CD4-positive, alpha-beta T cell treated with Interleukin-10 for 1 hour (primary cell): ENCODE measurements around the gene PEX14.

Experiments used
- DNase-seq: peaks from one replicate; pipeline ENCODE4 v3.0.0-alpha.2; 2020

PEX14 gene

DNA sequence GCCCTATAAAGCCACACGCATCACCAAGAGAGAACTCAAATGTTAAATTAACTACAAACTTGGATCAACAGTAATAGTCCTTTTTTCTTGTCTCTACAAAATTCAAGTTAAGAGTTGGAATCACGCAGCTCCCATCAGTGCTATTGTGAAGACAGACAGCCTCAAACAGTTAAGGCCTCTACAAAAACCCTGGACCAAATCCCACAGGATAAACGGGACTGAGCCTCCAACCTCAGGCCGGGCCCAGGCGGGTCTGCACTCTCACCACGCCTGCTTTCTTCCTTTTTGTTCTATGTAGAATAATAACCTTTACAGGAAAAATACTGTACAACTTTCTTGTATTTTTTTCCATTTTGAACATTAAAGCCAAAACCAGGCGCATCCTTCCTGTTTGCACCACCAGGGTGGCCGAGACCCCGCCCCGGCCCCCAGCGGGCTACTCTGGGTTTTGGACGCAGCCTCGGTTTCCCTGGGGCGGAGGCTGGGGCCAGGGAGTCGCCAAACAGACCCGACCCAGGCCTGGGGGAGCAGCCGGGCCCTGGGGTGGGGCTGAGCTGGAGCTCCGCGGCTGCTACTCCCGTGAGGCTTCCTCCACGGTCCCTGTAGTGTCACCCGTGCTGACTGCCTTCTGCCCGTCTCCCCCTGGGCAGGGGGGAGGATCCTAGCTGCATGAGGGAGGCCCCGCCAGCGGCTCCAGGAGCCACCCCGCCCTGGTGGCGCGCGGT is 163.2 kb downstream of the PEX14 start:
- DNase-seq = no peak

DNA sequence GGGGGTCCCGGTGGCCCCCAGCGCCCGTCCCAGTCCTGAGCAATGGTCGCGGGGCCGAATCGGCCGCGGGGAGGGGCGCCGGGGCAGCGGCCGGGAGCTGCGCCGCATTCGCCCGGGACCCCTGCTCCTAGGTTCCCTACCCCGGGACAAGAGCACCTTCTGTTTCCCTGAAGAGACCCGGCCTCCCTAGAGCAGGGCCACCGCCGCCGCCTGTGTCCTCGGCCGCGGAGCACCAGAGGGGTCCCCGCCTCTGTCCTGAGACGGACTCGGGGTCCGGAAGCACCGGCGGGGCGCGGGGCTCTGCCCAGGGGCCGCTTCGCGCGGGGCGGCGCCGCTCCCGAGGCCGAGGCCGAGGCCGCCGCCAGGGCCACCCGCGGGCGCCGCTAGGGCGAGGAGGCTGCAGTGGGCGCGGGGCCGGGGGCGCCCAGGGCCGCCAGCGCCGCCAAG is 163.8 kb downstream of the PEX14 start:
- DNase-seq = no peak

DNA sequence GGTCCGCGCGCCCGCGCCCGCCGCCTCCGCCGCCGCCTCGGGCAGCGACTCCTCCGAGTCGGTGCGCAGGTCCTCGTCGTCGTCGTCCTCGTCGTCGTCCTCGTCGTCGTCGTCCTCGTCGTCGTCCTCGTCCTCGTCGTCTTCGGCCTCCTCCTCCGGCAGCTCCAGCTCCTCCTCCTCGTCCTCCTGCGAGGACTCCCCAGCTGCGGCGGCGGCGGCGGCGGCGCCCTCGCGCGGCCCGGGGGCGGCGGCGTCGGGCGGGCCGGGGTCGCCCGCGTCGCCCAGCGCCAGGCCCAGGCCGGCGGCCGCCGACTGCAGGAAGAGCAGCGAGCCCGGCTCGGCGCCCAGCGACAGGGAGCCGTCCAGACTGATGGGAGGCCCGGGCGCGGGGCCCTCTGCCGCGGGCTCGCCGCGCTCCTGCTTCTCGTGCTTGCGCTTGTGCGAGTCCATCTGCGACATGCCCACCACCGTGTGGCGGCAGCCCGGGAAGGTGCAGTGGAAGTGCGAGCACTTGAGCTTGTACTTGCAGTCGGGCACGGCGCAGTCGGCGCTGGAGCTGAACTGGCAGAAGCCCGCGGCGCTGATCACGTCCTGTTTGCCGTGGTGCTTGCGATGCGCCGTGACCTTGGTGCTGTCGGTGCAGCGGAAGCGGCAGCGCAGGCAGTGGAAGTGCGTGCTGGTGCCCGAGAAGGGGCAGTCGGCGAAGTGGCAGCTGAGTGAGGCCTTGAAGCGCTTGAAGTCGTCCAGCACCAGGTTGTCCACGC is 164.4 kb downstream of the PEX14 start:
- no peak for DNase-seq

DNA sequence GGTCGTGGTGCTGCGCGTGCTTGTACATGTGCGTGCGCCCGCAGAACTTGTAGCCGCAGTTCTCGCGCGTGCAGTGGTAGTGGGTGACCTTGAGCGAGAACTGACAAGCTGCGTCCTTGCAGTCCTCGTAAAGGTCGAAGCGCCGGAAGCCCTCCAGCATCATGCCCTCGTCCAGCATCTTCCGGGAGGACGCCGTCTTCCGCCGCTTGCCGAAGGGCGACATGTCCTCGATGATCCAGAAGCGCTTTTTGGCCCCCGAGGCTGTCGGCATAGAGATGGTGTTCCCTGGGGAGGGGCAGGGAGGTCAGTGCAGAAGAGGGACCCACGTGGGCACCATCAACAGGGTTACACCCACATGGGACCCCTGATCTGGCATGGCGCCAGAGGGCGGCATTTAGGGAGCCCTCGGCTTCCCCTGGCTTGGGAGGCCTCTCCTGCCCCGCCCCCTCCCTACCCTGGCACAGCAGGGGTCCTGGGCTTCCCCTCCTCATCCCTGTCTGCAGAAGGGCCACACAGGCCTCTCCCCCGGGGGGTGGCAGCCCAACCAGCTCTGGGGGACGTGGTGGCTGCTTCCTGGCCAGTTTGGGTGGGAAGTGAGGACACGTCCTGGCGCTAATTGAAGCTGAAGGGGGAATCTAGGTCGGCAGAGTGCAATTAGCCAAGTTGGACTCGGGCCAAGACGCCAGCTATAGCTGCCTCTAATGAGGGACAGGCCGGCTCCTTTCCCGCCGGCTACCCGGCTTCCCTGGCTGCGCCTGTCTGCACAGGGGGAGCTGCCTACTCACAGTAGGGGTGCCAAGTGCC is 165.2 kb downstream of the PEX14 start:
- no peak for DNase-seq

GRCh38 chr1:10640843-10641553 is 166.2 kb downstream of the PEX14 start:
- no peak for DNase-seq

DNA sequence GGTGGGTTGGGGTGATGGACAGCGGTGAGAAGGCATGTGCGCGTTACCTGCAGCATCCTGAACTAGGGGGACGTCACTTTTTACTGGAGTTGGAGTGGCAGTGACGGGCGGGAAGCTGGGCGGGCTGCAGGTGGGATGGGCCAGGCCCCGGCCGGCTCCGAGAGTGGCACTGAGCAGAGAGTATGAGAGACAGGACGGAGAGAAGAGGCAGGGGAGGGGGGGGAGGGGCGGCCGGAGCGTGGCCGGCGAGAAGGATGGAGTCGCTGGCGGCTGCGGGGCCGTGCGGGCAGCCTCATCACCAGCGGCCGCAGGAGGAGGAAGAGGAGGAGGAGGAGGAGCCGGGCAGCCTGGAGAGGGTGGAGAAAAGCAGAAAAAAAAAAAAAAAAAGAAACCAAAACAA is 167.2 kb downstream of the PEX14 start:
- no peak for DNase-seq

DNA sequence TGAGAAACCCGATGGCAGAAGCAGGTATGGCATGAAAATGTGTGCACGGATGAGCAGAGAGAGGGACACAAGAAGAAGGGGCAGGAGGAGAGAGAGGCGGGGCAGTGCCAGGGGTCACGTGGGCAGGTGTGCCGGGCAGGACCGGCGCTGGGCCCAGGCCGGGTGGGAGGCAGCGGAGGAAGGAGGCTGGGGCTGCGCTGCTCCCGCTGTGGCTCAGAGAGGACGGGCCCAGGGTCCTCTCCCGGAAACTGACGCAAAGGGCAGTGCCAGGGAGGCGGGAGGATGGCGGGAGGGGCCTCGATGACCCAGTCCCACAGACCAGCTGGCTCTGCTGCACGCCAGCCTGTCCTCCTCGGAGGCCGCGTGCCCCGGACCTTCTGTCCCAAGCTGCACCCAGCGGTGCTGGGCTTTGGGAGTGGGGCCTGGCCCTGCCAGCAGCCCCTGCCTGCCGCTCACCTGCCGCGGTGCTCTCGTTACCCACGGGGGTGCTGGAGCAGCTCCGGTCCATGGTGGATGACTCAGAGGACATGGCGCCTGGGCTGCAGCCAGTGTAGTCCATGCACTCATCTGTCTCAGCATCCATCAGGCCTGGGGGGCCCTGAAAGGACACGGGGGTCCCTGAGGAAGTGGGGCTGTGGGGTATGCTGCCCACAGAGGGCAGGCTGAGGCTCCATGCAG is 167.8 kb downstream of the PEX14 start:
- DNase-seq = no peak

- DNase-seq = no peak
These were observed 169.0 kb downstream of the PEX14 start for GRCh38 chr1:10643607-10644306.

- no peak for DNase-seq
These were observed 169.8 kb downstream of the PEX14 start for GRCh38 chr1:10644307-10645128.

DNA sequence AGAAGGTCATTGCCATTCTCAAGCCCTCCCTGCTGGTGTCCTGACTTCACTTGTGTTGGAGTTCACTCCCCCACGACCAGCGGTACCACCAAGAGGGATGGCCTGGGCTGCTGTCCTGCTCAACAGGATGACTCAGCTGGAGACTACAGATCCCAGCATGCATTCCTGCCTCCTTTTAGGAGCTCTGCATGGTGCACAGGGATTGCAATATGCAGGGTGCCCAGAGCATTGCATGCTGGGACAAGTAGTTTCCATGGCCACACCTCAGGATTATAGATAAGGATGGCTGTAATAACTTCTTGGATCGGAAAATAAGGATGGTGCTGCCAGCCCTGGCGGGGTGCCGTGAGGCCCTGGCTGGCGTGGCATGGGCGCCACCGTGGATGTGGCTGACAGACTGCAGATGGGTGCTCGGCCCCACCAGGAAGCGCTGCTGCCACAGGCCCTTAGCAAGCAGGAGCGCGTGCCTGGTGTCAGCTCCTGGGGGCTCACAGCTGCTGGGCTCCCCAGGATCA is 171.7 kb downstream of the PEX14 start:
- no peak for DNase-seq

- DNase-seq = no peak
These were observed 172.8 kb downstream of the PEX14 start for GRCh38 chr1:10647414-10648170.

- DNase-seq = no peak
These were observed 174.2 kb downstream of the PEX14 start for GRCh38 chr1:10648689-10649516.

DNA sequence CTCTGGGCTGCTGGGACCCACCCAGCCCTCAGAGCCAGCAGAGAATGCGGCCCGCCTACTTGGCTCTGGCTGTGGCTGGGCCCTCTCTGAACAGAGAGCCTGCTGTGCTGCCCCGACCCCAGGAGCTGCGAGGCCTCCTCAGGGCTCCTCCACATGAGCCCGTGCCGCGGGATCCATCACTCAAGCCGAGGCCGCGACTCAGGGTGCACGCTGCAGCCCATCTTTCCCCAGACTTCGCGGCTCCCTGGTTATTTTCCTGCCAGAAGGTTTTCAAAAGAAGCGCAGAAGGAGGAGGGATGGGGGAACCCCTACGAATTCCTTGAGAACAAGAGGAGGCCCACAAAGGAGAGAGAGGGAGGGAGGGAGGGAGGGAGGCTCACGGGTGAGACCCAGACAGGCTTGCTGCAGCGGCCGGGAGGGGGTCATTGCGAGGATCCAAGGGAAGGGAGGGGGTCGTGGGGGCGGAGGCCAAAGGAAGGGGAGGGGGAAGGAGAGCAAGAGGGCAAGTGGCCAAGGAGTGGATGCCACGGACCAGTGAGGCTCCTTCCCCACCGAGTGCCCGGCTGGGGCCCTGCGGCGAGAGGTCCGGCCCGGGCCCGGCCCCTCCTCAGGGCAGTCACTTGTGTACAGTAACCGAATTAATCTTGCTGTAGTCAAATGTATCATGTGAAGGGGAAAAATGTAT is 174.9 kb downstream of the PEX14 start:
- DNase-seq = no peak

DNA sequence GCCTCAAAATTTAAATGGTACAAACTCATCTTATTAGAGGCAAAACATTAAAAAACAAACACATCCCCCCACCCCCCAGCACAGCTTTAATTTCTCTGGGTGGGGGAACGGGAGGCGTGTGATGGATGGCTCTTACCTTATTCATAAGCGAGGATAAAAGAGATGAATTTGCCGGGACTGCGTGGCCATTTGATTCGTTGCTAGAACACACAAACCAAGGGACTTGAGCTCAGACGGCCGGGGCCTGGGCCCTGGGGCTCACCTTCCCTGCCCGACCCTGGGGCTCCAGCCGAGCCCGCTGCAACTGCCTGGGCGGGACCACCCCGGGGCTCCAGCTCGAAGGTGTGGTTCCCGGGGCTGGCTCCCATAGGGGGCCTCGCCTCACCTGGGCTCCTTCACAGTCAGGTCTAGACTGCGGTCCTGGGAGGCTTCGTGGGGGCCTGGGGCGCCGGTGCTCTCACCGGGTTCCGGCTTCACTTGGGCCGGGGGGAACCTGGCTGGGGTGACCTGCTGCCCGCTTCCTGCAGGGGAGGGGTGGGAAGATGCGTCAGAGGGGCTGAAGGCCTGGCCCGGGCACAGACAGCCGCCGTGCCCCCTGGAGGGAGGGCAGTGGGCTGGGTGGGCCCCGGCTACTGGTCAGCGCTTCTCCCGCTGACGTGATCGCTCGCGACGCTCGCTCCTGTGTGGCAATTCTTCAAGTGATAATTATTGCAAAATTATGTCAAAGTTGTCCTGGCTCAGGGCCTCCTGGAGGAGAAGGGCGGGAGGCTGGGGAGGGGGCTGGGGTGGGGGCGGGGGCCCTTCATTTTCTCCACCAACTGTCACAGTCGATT is 176.0 kb downstream of the PEX14 start:
- no peak for DNase-seq

- no peak for DNase-seq
These were observed 176.6 kb downstream of the PEX14 start for GRCh38 chr1:10651389-10651766.

DNA sequence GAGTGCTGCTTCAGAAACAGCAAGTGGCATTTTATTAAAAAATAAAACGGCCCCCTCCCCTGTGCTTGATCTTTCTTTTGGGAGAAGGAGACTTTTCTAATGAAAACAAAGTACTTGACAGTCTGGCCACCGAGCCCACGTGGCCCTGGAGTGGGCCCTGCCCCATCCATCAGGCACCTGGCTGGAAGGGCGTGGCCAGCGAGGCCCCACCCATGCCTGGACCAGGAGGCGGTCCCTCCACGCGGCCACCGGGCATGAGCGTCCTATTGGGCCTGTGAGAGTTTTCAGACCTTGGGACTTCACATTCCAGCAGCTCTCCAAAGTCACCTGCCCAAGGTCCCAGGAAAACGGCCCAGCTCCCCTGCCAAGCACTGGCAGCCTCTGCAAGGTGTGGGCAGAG is 177.0 kb downstream of the PEX14 start:
- no peak for DNase-seq

DNA sequence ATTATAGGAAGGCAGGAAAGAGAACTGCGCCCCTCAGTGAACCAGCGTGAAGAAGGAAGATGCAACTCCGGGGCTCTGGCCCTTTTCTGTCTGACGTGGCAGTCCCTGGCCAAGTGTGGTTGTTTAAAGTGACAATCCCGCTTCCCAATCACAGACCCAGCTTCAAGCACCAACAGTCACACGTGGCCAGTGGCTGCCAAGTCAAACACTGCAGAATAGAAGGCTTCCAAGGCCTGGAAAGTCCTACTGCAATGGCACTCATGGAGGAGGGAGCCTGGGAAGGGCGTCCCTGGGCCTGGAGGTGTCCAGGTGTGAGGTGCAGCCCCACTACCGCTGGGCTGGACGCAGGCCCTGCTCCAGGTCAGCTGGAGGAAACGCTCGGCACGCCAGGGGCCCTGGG is 177.9 kb downstream of the PEX14 start:
- DNase-seq = no peak
